H1 (cell line): ENCODE results near the gene RIMS3. TPM values are rescaled to one million over a fixed set of nuclear protein-coding genes. Genes with fewer than 3 reads are reported as not detected.
A peak's percentile ranks its signal among the peaks of the same experiment; 100 is the strongest.

Source experiments
- ATF2 ChIP-seq: IDR thresholded peaks from 2 replicates; pipeline ENCODE4 v1.6.1; 2012; ENCODE audit warnings: low read length, inconsistent platforms
- BCL11A ChIP-seq, 2 experiments: IDR thresholded peaks; one replicate each; pipeline ENCODE4 v1.6.1; 2011; ENCODE audit warnings: low read depth in 2 of 2, low read length in 2 of 2, mild to moderate bottlenecking in 2 of 2
- BRCA1 ChIP-seq: IDR thresholded peaks from 2 replicates; pipeline ENCODE4 v1.6.1; 2012; ENCODE audit warnings: low read depth, low read length, improper control_type of control experiment
- CEBPB ChIP-seq: IDR thresholded peaks from 2 replicates; pipeline ENCODE4 v1.6.1; 2012; ENCODE audit warnings: low read depth, low read length
- CHD2 ChIP-seq: IDR thresholded peaks from 2 replicates; pipeline ENCODE4 v1.6.1; 2012; ENCODE audit warnings: low read length, improper control_type of control experiment
- CTBP2 ChIP-seq: IDR thresholded peaks from 2 replicates; pipeline ENCODE4 v1.7.0; 2011; ENCODE audit warnings: borderline replicate concordance, mild to moderate bottlenecking, moderate library complexity, mixed read lengths, low read length; ENCODE audit not compliant: insufficient read depth, insufficient read length
- FOSL1 ChIP-seq: IDR thresholded peaks from 2 replicates; pipeline ENCODE4 v1.6.1; 2011; ENCODE audit warnings: mild to moderate bottlenecking, low read depth, low read length, moderate library complexity; ENCODE audit not compliant: insufficient read depth
- HDAC2 ChIP-seq, 2 experiments: fragments of 300-600 bp in 1 of 2; sonication (generic) in 1 of 2; IDR thresholded peaks; 2 replicates each; pipeline ENCODE4 v1.6.1; 2011 to 2012; ENCODE audit warnings: low read depth in 2 of 2, low read length in 2 of 2, mild to moderate bottlenecking in 2 of 2, moderate library complexity in 2 of 2, borderline replicate concordance in 1 of 2, inconsistent platforms in 1 of 2
- HDAC6 ChIP-seq: IDR thresholded peaks from one replicate; pipeline ENCODE4 v1.7.1; 2012; ENCODE audit warnings: low read depth, mild to moderate bottlenecking, inconsistent platforms, low read length, moderate library complexity
- JUN ChIP-seq: IDR thresholded peaks from 2 replicates; pipeline ENCODE4 v1.6.1; 2011; ENCODE audit warnings: low read depth, mild to moderate bottlenecking, improper control_type of control experiment, low read length
- JUND ChIP-seq: IDR thresholded peaks from 2 replicates; pipeline ENCODE4 v1.6.1; 2011; ENCODE audit warnings: mild to moderate bottlenecking, improper control_type of control experiment, low read length
- RAD21 ChIP-seq, 2 experiments: IDR thresholded peaks in 1 of 2; conservative IDR thresholded peaks in 1 of 2; 2 replicates each; pipeline ENCODE4 v1.6.1; 2011; ENCODE audit warnings: low read depth in 2 of 2, low read length in 2 of 2, improper control_type of control experiment in 1 of 2, inconsistent platforms in 1 of 2, mild to moderate bottlenecking in 1 of 2, moderate library complexity in 1 of 2
- SIN3A ChIP-seq, 2 experiments: IDR thresholded peaks in 1 of 2; conservative IDR thresholded peaks in 1 of 2; 2 replicates each; pipeline ENCODE4 v1.6.1; 2011 to 2012; ENCODE audit warnings: low read length in 2 of 2, improper control_type of control experiment in 1 of 2, low read depth in 1 of 2, mild to moderate bottlenecking in 1 of 2
- SUZ12 ChIP-seq: fragments of 200-600 bp; sonication (generic); IDR thresholded peaks from 2 replicates; pipeline ENCODE4 v1.6.1; 2012; ENCODE audit warnings: mild to moderate bottlenecking, inconsistent platforms, low read length, moderate library complexity, mixed read lengths
- TEAD4 ChIP-seq: IDR thresholded peaks from 2 replicates; pipeline ENCODE4 v1.6.1; 2012; ENCODE audit warnings: low read depth, low read length, inconsistent platforms, mixed read lengths
- polyA plus RNA-seq, 7 experiments: library from polyadenylated mRNA; depleted of rRNA in 3 of 7; stranded (reverse) in 5 of 7; unstranded in 2 of 7; fragments of >200 nt in 5 of 7; fragments of 200-250 nt in 2 of 7; gene quantifications; 1 replicate in 5 of 7; 2 replicates in 1 of 7; 4 replicates in 1 of 7; pipeline versions ENCODE4 v1.2.1 to v1.2.3, GENCODE V29; 2011 to 2013; ENCODE audit warnings: missing spikeins in 2 of 7, mixed read lengths in 2 of 7
- total RNA-seq: library from RNA; stranded (reverse); fragmentation: NEBNext Ultra II Directional; extraction: Animal tissue kit (Norgen Biotek cat#: 25700); gene quantifications from 2 replicates; pipeline ENCODE4 v1.2.1, GENCODE V29; 2021
- TF ChIP-seq, protein P1 (sequence below): IDR thresholded peaks from 2 replicates; pipeline ENCODE4 v1.6.1; 2011; ENCODE audit warnings: low read depth, mild to moderate bottlenecking, low read length; ENCODE audit not compliant: insufficient read depth
- TF ChIP-seq, protein P2 (sequence below), 3 experiments: IDR thresholded peaks; 1 replicate in 2 of 3; 2 replicates in 1 of 3; pipeline versions ENCODE4 v1.5.1 to v1.6.1; 2011; ENCODE audit warnings: low read length in 3 of 3, mild to moderate bottlenecking in 3 of 3, inconsistent platforms in 2 of 3, low read depth in 1 of 3, moderate library complexity in 1 of 3; ENCODE audit not compliant: insufficient read depth in 1 of 3; ENCODE audit errors: control extremely low read depth in 1 of 3

RIMS3 gene
- total and polyA plus RNA-seq, 2 of the 8 experiments (the other 6 are each of a cell fraction or from before 2014, with no cell fraction given), result 13.3 to 20.6 TPM

DNA sequence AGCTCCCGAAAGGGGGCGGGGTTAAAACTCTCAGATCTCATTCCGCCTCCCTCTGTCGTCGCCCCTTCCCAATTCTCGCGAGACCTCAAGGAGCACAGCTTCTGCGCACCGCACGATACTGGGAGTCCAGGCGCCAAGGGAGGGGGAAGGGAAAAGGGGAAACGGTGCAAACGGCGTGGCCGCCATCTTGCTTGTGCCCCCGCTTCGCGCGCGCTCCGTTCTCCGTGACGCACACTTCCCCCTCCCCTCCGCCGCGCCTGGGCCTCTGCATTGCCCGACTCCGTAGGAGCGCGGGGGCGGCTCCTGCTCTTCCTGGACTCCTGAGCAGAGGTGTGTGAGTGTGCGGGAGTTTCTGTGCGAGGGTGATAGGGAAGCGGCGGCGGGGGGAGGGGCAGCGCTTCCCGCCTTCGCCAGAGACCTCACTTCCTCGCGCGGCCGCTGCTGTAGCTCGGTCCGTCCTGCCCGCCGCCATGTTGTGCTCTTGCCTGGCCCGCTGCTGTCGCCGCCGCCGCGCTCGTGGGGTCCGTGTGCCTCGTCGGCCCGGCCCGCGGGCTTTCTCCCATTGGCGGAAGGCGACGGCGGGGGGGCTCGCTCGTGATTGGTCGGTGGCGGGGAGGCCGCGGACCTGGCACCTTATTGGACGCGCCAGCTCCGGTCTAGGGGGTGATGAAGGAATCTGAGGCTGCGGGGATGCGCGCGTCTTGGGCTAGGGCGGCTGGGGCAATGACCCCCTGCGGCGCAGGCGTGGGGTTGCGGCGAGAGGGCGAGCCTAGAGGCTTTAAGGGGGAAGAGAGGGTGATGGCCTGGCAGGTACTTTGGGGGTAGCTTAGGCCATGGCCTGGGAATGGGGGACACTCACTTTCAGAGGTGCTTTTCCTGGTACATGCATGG is 26.3 kb upstream of the RIMS3 start, which contains the start of gene NFYC (continued):
- TF ChIP-seq ATF2 (peak; percentile 74), RAD21 (IDR thresholded peaks at IDR 0.05 in 1 of 2, conservative IDR thresholded peaks at IDR 0.05 in 1 of 2; ENCODE audit: low read depth in 2 of 2, low read length in 2 of 2) (0 out of 4 replicates have a peak, but pooled peaks of 1 of the 2 experiments have one; percentile 1), BCL11A (IDR thresholded peaks at IDR 0.05; ENCODE audit: low read depth in 2 of 2, low read length in 2 of 2) (no peak), JUN (no peak), CTBP2 (no peak), SUZ12 (no peak), JUND (no peak; the same call in 1 of the 2 replicates), HDAC2 (IDR thresholded peaks at IDR 0.05; ENCODE audit: borderline replicate concordance in 1 of 2, low read depth in 2 of 2, low read length in 2 of 2) (no peak; a peak in 1 of 4 replicates), FOSL1 (no peak), CHD2 (peak; percentile 98), CEBPB (no peak), HDAC6 (no peak), BRCA1 (peak; percentile 91), SIN3A (conservative IDR thresholded peaks at IDR 0.05 in 1 of 2, IDR thresholded peaks at IDR 0.05 in 1 of 2; ENCODE audit: low read depth in 1 of 2, low read length in 2 of 2) (0 out of 4 replicates have a peak, but pooled peaks of 1 of the 2 experiments have one; percentile 23), TEAD4 (peak; percentile 38; the same call in 1 of the 2 replicates)
- TF ChIP-seq, protein P1, sequence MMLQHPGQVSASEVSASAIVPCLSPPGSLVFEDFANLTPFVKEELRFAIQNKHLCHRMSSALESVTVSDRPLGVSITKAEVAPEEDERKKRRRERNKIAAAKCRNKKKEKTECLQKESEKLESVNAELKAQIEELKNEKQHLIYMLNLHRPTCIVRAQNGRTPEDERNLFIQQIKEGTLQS, result no peak
- TF ChIP-seq, protein P2, sequence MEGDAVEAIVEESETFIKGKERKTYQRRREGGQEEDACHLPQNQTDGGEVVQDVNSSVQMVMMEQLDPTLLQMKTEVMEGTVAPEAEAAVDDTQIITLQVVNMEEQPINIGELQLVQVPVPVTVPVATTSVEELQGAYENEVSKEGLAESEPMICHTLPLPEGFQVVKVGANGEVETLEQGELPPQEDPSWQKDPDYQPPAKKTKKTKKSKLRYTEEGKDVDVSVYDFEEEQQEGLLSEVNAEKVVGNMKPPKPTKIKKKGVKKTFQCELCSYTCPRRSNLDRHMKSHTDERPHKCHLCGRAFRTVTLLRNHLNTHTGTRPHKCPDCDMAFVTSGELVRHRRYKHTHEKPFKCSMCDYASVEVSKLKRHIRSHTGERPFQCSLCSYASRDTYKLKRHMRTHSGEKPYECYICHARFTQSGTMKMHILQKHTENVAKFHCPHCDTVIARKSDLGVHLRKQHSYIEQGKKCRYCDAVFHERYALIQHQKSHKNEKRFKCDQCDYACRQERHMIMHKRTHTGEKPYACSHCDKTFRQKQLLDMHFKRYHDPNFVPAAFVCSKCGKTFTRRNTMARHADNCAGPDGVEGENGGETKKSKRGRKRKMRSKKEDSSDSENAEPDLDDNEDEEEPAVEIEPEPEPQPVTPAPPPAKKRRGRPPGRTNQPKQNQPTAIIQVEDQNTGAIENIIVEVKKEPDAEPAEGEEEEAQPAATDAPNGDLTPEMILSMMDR (IDR thresholded peaks at IDR 0.05; ENCODE audit: control extremely low read depth in 1 of 3, insufficient read depth in 1 of 3, low read depth in 1 of 3, low read length in 3 of 3), result no peak
